ENCODE measurements around the gene PIK3AP1. TPM values are rescaled to one million over a fixed set of nuclear protein-coding genes. Genes with fewer than 3 reads are reported as not detected.

Gene PIK3AP1
- total and polyA plus RNA-seq, 2 experiments from 2014 or later, result not detected

DNA sequence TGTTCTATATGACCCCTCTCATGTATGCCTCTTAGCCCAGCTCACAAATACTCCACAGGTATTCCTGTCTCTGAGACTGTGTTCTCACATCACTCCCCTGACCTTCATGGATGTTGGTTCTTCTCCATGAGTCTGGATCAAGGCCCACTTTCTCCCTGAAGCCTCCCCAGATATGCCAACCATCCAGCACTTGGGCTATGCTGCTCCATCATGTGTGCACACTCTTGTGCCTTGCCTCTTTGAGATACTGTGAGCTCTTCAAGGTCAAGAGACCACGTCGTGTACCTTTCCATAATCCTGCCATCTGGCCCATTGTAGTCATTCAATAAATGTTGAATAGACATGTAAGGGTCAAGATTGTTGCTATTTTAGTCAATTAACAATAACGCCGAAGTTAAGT is 103.4 kb downstream of the PIK3AP1 start:
- no peaks in the 10 kb centered on the region for H3K79me2 ChIP-seq (ENCODE audit: insufficient read depth)
- TF ChIP-seq EZH2phosphoT487 (IDR thresholded peaks at IDR 0.05; ENCODE audit: insufficient read depth, low read depth) (no peak), EZH2 (IDR thresholded peaks at IDR 0.05; ENCODE audit: insufficient read depth, poor library complexity, severe bottlenecking) (no peak)
- H3K4me2 ChIP-seq (ENCODE audit: unreplicated experiment), result no peak overlapping the region
- no peaks in the 10 kb centered on the region for H3K36me3 ChIP-seq (ENCODE audit: low read depth)
- WGBS, 2 experiments (ENCODE audit: low coverage in 1 of 2, low lambda C conversion rate in 2 of 2, missing lambda C conversion rate in 2 of 2), result 63 to 72% methylated on average over 4 of the region's 4 CpGs
- no peak overlapping the region for H2AFZ ChIP-seq
- H3K27me3 ChIP-seq (replicated peaks; ENCODE audit: insufficient read depth), result no peaks in the 10 kb centered on the region
- H3K9me3 ChIP-seq (ENCODE audit: low read depth), result no peaks in the 10 kb centered on the region
- H4K20me1 ChIP-seq (ENCODE audit: insufficient read depth), result no peaks in the 10 kb centered on the region
- H3F3A ChIP-seq (ENCODE audit: insufficient read depth), result peaks cover 7% of the 10 kb centered on the region
- H3K27ac ChIP-seq, result no peak overlapping the region
- in situ Hi-C loops (cut with MboI), result no loop called here
- no peak overlapping the region for H3K4me3 ChIP-seq
- H3K9ac ChIP-seq, result no peak overlapping the region
- no peaks in the 10 kb centered on the region for H3K4me1 ChIP-seq (ENCODE audit: insufficient read depth)
- DNase-seq, result no peak
- no peaks in the 10 kb centered on the region for H3K9me2 ChIP-seq (ENCODE audit: insufficient read depth)

- no peak overlapping the region for H3K4me3 ChIP-seq
- peak; percentile 91 for DNase-seq
- H2AFZ ChIP-seq, result no peak overlapping the region
- peaks cover 7% of the 10 kb centered on the region for H3F3A ChIP-seq (ENCODE audit: insufficient read depth)
- WGBS, 2 experiments (ENCODE audit: low coverage in 1 of 2, low lambda C conversion rate in 2 of 2, missing lambda C conversion rate in 2 of 2), result 61 to 77% methylated on average over 2 of the region's 2 CpGs
- no peaks in the 10 kb centered on the region for H3K9me2 ChIP-seq (ENCODE audit: insufficient read depth)
- no peaks in the 10 kb centered on the region for H4K20me1 ChIP-seq (ENCODE audit: insufficient read depth)
- no peak overlapping the region for H3K4me2 ChIP-seq (ENCODE audit: unreplicated experiment)
- H3K27me3 ChIP-seq (replicated peaks; ENCODE audit: insufficient read depth), result no peaks in the 10 kb centered on the region
- no peak overlapping the region for H3K27ac ChIP-seq
- H3K9ac ChIP-seq, result no peak overlapping the region
- no peaks in the 10 kb centered on the region for H3K4me1 ChIP-seq (ENCODE audit: insufficient read depth)
- no peaks in the 10 kb centered on the region for H3K36me3 ChIP-seq (ENCODE audit: low read depth)
- H3K79me2 ChIP-seq (ENCODE audit: insufficient read depth), result no peaks in the 10 kb centered on the region
- in situ Hi-C loops (cut with MboI), result no loop called here
- TF ChIP-seq EZH2 (IDR thresholded peaks at IDR 0.05; ENCODE audit: insufficient read depth, poor library complexity, severe bottlenecking) (no peak), EZH2phosphoT487 (IDR thresholded peaks at IDR 0.05; ENCODE audit: insufficient read depth, low read depth) (no peak)
- H3K9me3 ChIP-seq (ENCODE audit: low read depth), result no peaks in the 10 kb centered on the region
These were observed 105.8 kb downstream of the PIK3AP1 start for GRCh38 chr10:96614515-96614914.

GRCh38 chr10:96613576-96613975 is 106.7 kb downstream of the PIK3AP1 start:
- in situ Hi-C loops (cut with MboI), result no loop called here
- Histone ChIP-seq H3K36me3 (ENCODE audit: low read depth) (no peaks in the 10 kb centered on the region), H3K4me3 (no peak overlapping the region), H3K79me2 (ENCODE audit: insufficient read depth) (no peaks in the 10 kb centered on the region), H3K9ac (no peak overlapping the region), H3K4me1 (ENCODE audit: insufficient read depth) (no peaks in the 10 kb centered on the region), H3K27ac (no peak overlapping the region), H2AFZ (no peak overlapping the region), H3F3A (ENCODE audit: insufficient read depth) (peaks cover 7% of the 10 kb centered on the region), H3K27me3 (replicated peaks; ENCODE audit: insufficient read depth) (peaks cover 6% of the 10 kb centered on the region; the same call in 1 of the 2 replicates), H3K9me3 (ENCODE audit: low read depth) (no peaks in the 10 kb centered on the region), H4K20me1 (ENCODE audit: insufficient read depth) (no peaks in the 10 kb centered on the region), H3K4me2 (ENCODE audit: unreplicated experiment) (no peak overlapping the region), H3K9me2 (ENCODE audit: insufficient read depth) (no peaks in the 10 kb centered on the region)
- DNase-seq, result peak; percentile 51
- TF ChIP-seq EZH2phosphoT487 (IDR thresholded peaks at IDR 0.05; ENCODE audit: insufficient read depth, low read depth) (no peak), EZH2 (IDR thresholded peaks at IDR 0.05; ENCODE audit: insufficient read depth, poor library complexity, severe bottlenecking) (no peak)
- WGBS, 2 experiments (ENCODE audit: low coverage in 1 of 2, low lambda C conversion rate in 2 of 2, missing lambda C conversion rate in 2 of 2), result 86 to 93% methylated on average over 3 of the region's 3 CpGs

- no peak overlapping the region for H3K9ac ChIP-seq
- in situ Hi-C loops (cut with MboI), result no loop called here
- no peaks in the 10 kb centered on the region for H3K36me3 ChIP-seq (ENCODE audit: low read depth)
- peaks cover 7% of the 10 kb centered on the region for H3F3A ChIP-seq (ENCODE audit: insufficient read depth)
- H2AFZ ChIP-seq, result no peak overlapping the region
- no peaks in the 10 kb centered on the region for H3K79me2 ChIP-seq (ENCODE audit: insufficient read depth)
- no peaks in the 10 kb centered on the region for H3K9me2 ChIP-seq (ENCODE audit: insufficient read depth)
- H3K27ac ChIP-seq, result no peak overlapping the region
- peaks cover 14% of the 10 kb centered on the region; the same call in 1 of the 2 replicates for H3K27me3 ChIP-seq (replicated peaks; ENCODE audit: insufficient read depth)
- 71 to 74% methylated on average over 8 of the region's 8 CpGs for WGBS, 2 experiments (ENCODE audit: low coverage in 1 of 2, low lambda C conversion rate in 2 of 2, missing lambda C conversion rate in 2 of 2)
- H3K9me3 ChIP-seq (ENCODE audit: low read depth), result no peaks in the 10 kb centered on the region
- TF ChIP-seq EZH2phosphoT487 (IDR thresholded peaks at IDR 0.05; ENCODE audit: insufficient read depth, low read depth) (no peak), EZH2 (IDR thresholded peaks at IDR 0.05; ENCODE audit: insufficient read depth, poor library complexity, severe bottlenecking) (no peak)
- DNase-seq, result no peak
- H3K4me3 ChIP-seq, result no peak overlapping the region
- H4K20me1 ChIP-seq (ENCODE audit: insufficient read depth), result no peaks in the 10 kb centered on the region
- H3K4me1 ChIP-seq (ENCODE audit: insufficient read depth), result no peaks in the 10 kb centered on the region
- no peak overlapping the region for H3K4me2 ChIP-seq (ENCODE audit: unreplicated experiment)
These were observed 108.1 kb downstream of the PIK3AP1 start for GRCh38 chr10:96612055-96612830.
